Endothelial cell (in vitro differentiated cells): ENCODE data around the gene STRN. TPM values are rescaled to one million over a fixed set of nuclear protein-coding genes. Genes with fewer than 3 reads are reported as not detected.
A peak's percentile ranks its signal among the peaks of the same experiment; 100 is the strongest.

ENCODE experiments used
- DNase-seq: peaks from one replicate; pipeline ENCODE4 v3.0.0; 2021; ENCODE audit warnings: low spot score
- H3K27ac Mint-ChIP-seq: one replicate; pipeline ENCODE4 v1.8.0; 2021; ENCODE audit warnings: mixed read lengths, inconsistent platforms; ENCODE audit not compliant: unreplicated experiment
- H3K27me3 Mint-ChIP-seq: one replicate; pipeline ENCODE4 v1.8.0; 2021; ENCODE audit warnings: mild to moderate bottlenecking, moderate library complexity, mixed read lengths, inconsistent platforms; ENCODE audit not compliant: unreplicated experiment
- H3K36me3 Mint-ChIP-seq: one replicate; pipeline ENCODE4 v1.8.0; 2021; ENCODE audit warnings: mild to moderate bottlenecking, low read depth, mixed read lengths, inconsistent platforms; ENCODE audit not compliant: unreplicated experiment
- H3K4me1 Mint-ChIP-seq: one replicate; pipeline ENCODE4 v1.8.0; 2021; ENCODE audit warnings: mild to moderate bottlenecking, mixed read lengths, inconsistent platforms; ENCODE audit not compliant: unreplicated experiment
- H3K4me3 Mint-ChIP-seq: one replicate; pipeline ENCODE4 v1.8.0; 2021; ENCODE audit warnings: mild to moderate bottlenecking, mixed read lengths, inconsistent platforms; ENCODE audit not compliant: unreplicated experiment
- H3K9me3 Mint-ChIP-seq: one replicate; pipeline ENCODE4 v1.8.0; 2021; ENCODE audit warnings: mixed read lengths, inconsistent platforms; ENCODE audit not compliant: unreplicated experiment
- long read RNA-seq: library from polyadenylated mRNA; unstranded; transcript quantifications from one replicate; pipeline ENCODE4 v2.0.0, GENCODE V29; 2020; ENCODE audit not compliant: unreplicated experiment
- total RNA-seq: library from RNA; stranded (reverse); fragmentation: NEBNext Ultra II Directional; extraction: Animal tissue kit (Norgen Biotek cat#: 25700); gene quantifications from one replicate; pipeline ENCODE4 v1.2.1, GENCODE V29; 2021; ENCODE audit not compliant: unreplicated experiment
- TF ChIP-seq, protein P1 (sequence below): fragments of 200-600 bp; sonication (generic); IDR thresholded peaks from one replicate; pipeline ENCODE4 v1.5.0; 2021; ENCODE audit warnings: antibody characterized with exemption; ENCODE audit not compliant: unreplicated experiment

The STRN gene, protein sequence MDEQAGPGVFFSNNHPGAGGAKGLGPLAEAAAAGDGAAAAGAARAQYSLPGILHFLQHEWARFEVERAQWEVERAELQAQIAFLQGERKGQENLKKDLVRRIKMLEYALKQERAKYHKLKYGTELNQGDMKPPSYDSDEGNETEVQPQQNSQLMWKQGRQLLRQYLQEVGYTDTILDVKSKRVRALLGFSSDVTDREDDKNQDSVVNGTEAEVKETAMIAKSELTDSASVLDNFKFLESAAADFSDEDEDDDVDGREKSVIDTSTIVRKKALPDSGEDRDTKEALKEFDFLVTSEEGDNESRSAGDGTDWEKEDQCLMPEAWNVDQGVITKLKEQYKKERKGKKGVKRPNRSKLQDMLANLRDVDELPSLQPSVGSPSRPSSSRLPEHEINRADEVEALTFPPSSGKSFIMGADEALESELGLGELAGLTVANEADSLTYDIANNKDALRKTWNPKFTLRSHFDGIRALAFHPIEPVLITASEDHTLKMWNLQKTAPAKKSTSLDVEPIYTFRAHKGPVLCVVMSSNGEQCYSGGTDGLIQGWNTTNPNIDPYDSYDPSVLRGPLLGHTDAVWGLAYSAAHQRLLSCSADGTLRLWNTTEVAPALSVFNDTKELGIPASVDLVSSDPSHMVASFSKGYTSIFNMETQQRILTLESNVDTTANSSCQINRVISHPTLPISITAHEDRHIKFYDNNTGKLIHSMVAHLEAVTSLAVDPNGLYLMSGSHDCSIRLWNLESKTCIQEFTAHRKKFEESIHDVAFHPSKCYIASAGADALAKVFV
- total RNA-seq: 52.0 TPM
- long read RNA-seq, full-length matches to known transcripts: 1 of 1 reads
- long read RNA-seq, partial matches to known transcripts: 0 of 1 reads
- long read RNA-seq, other reads (novel, unspliced or antisense): 0 of 1 reads

DNA sequence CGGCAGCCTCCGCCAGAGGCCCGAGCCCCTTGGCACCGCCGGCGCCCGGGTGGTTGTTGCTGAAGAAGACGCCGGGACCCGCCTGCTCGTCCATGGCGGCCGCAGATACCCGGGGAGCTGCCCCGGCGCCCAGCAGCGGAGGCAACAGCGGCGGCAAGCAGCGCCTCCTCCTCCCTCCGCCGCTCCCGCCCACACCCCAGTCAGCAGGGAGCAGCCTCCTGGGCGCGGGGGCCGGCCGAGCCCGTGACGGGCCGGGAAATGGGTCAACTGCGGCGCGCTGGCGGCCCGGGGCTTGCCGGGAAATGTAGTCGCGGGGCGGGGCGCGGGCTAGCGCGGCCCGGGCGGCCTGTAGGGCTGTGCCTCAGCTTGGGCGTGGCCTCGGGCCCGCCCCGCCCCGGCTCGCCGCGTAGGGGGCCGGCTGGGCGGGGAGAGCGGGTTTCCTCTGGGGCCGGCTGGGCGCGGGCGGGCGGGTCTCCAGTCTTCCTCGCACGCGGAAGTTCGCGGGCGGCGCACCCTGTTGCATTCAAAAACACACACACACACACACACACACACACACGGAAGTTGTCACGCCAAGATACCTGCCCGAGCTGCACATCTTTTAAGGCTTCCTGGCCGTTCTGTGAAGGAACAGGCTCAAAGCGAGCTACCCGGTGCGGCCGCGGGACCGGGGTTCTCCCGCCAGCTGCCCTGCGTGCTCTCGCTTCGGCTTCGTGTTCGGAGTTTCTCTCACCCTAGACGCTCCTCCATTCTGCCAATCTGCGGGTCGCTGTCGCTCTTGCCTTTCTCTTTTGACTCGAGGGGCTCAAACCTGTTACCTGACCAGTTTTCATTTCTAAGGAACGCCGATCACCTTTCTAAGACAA lies at the start of gene STRN:
Gene STRN, minus strand, starts transcription at position 167 of the 866 bp plus-strand sequence. Its CDS starts 73 bp downstream, at position 94.
- TF ChIP-seq, protein P1, sequence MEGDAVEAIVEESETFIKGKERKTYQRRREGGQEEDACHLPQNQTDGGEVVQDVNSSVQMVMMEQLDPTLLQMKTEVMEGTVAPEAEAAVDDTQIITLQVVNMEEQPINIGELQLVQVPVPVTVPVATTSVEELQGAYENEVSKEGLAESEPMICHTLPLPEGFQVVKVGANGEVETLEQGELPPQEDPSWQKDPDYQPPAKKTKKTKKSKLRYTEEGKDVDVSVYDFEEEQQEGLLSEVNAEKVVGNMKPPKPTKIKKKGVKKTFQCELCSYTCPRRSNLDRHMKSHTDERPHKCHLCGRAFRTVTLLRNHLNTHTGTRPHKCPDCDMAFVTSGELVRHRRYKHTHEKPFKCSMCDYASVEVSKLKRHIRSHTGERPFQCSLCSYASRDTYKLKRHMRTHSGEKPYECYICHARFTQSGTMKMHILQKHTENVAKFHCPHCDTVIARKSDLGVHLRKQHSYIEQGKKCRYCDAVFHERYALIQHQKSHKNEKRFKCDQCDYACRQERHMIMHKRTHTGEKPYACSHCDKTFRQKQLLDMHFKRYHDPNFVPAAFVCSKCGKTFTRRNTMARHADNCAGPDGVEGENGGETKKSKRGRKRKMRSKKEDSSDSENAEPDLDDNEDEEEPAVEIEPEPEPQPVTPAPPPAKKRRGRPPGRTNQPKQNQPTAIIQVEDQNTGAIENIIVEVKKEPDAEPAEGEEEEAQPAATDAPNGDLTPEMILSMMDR: no peak
- peaks cover 8% of the 10 kb centered on the region for H3K36me3 Mint-ChIP-seq
- peak within 1 kb of the TSS; percentile 98 for H3K4me3 Mint-ChIP-seq
- no peaks in the 10 kb centered on the region for H3K9me3 Mint-ChIP-seq
- peak; percentile 97 for DNase-seq
- peaks cover 19% of the 10 kb centered on the region for H3K27me3 Mint-ChIP-seq
- H3K4me1 Mint-ChIP-seq: peaks cover 54% of the 10 kb centered on the region
- H3K27ac Mint-ChIP-seq: peak within 1 kb of the TSS; percentile 99

DNA sequence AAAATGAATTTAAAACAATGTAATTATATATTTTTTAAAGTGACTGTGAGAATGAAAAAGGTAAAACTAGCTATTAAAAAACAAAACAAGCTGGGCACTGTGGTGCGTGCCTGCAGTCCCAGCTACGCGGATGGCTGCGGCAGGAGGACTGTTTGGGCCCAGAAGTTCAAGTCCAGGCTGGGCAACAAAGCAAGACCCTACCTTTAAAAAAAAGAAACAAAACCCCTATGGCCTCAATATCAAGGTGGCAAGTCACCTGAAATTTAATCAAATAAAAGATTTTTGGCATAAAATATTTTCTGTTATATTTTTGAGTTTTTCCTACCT lies 46.9 kb upstream of the STRN start:
- TF ChIP-seq, protein P1: no peak
- Mint-ChIP-seq H3K27ac (no peak overlapping the region), H3K9me3 (no peaks in the 10 kb centered on the region), H3K4me3 (no peak overlapping the region), H3K27me3 (peaks cover 1% of the 10 kb centered on the region), H3K36me3 (peaks cover 6% of the 10 kb centered on the region), H3K4me1 (peaks cover 17% of the 10 kb centered on the region)
- DNase-seq: no peak

DNA sequence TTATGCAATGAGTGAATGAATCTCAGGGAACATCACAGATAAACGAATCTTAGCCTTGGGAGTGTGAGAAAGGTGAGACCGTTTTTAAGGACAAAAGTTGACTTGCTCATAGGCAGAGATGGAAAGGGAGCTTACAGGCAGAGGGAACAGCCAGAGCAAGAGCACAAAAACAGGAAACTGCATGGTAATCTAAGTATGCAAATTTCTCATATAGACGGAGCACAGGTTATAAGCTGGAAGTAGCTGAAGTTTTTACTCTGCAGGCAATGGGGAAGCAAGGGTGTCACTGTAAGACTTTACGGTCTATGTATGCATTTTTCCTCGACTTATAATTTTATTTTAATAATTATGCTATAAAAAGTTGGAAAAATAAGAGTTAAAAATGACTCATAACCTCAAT lies 44.8 kb upstream of the STRN start:
- H3K27ac Mint-ChIP-seq: no peak overlapping the region
- no peaks in the 10 kb centered on the region for H3K9me3 Mint-ChIP-seq
- H3K36me3 Mint-ChIP-seq: peaks cover 4% of the 10 kb centered on the region
- TF ChIP-seq, protein P1: no peak
- H3K27me3 Mint-ChIP-seq: peaks cover 1% of the 10 kb centered on the region
- no peak for DNase-seq
- no peak overlapping the region for H3K4me3 Mint-ChIP-seq
- peaks cover 15% of the 10 kb centered on the region for H3K4me1 Mint-ChIP-seq

DNA sequence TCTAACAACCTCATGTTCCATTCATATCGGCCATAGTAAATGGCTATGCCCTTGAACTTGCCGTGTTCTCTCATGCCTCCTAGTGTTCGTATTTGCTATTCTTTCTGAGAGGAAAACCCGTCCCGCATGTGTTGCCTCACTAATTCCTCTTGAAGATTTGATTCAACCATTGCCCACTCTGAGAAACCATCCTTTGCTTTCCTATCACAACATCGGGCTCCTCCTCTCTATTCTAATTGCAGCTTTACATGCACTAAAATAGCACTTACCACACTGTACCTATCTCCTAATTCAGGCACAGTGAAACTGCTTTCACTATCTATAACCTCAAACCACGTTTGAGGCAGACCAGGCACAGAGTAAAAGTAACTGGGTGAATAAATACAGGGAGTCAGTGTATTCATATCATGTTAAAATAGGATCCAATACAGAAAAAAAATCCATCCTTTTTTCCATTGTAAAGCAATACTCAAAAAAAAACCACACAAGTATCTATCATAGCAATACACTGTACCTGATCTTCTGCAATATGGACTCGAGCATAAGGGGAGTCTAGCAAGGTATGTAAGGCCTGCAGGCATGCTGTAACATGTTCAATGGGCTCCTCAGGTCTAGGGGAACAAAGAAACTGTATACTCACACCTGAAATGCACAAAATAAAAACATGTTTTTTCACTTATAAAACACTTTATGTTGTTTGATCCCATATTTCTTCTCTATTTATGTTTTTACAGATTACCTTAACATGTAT lies 39.0 kb upstream of the STRN start:
- H3K4me3 Mint-ChIP-seq: no peak overlapping the region
- H3K9me3 Mint-ChIP-seq: no peaks in the 10 kb centered on the region
- H3K27me3 Mint-ChIP-seq: no peaks in the 10 kb centered on the region
- peaks cover 16% of the 10 kb centered on the region for H3K4me1 Mint-ChIP-seq
- peaks cover 21% of the 10 kb centered on the region for H3K36me3 Mint-ChIP-seq
- DNase-seq: no peak
- H3K27ac Mint-ChIP-seq: no peak overlapping the region
- TF ChIP-seq, protein P1: no peak
